ENCODE measurements around the gene TPPP2. TPM values are rescaled to one million over a fixed set of nuclear protein-coding genes. Genes with fewer than 3 reads are reported as not detected.

TPPP2 gene
- total RNA-seq, 1 donor from 2014 or later = not detected

- intact Hi-C loops (cut with DNase I) = no loop called here
These were observed 12.3 kb upstream of the TPPP2 start for GRCh38 chr14:21017528-21018245.

GRCh38 chr14:21018286-21018685 lies 11.7 kb upstream of the TPPP2 start:
- Histone ChIP-seq H3K36me3 (peaks cover 36 to 48% of the 10 kb centered on the region in 2 donors), H3K4me3 (no peak overlapping the region), H3K27me3 (no peaks in the 10 kb centered on the region), H3K4me1 (no peaks in the 10 kb centered on the region), H3K27ac (no peak overlapping the region), H3K9me3 (no peaks in the 10 kb centered on the region)
- no peak for TF ChIP-seq CTCF (IDR thresholded peaks at IDR 0.05)
- intact Hi-C loops (cut with DNase I) = no loop called here
- no peak for DNase-seq (ENCODE audit: low spot score in 2 of 2)

More at GRCh38 chr14:21017528-21018245, 12.3 kb upstream of the TPPP2 start:
- no peak for DNase-seq (ENCODE audit: low spot score in 2 of 2)
- TF ChIP-seq CTCF (IDR thresholded peaks at IDR 0.05) = no peak
- Histone ChIP-seq H3K4me3 (no peak overlapping the region), H3K27ac (no peak overlapping the region), H3K27me3 (no peaks in the 10 kb centered on the region), H3K9me3 (no peaks in the 10 kb centered on the region), H3K4me1 (no peaks in the 10 kb centered on the region), H3K36me3 (peaks cover 36 to 48% of the 10 kb centered on the region in 2 donors)

DNA sequence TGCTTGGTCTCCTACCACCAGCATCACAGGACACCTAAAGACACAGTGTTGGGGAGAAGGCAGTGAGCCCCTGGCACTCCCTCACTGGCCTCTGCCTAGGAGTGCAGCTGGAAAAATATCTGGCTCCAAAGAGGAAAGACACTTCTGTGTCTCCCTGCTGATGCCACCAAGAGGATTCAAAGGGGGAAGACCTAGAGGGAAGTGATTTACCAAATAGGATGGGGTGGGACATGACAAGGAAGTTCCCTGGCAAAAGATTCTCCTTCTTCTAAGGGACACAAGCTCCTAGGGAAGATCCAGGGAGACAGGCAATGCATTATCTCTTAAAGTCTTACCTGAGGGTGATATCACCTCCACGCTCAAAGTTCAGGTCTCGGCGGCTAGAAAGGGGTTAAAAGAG lies 11.2 kb upstream of the TPPP2 start:
- no peak for DNase-seq (ENCODE audit: low spot score in 2 of 2)
- no peaks in the 10 kb centered on the region for H3K9me3 ChIP-seq
- intact Hi-C loops (cut with DNase I) = no loop called here
- H3K4me1 ChIP-seq = peaks cover 0 to 4% of the 10 kb centered on the region in 2 donors
- TF ChIP-seq CTCF (IDR thresholded peaks at IDR 0.05) = no peak
- no peaks in the 10 kb centered on the region for H3K27me3 ChIP-seq
- no peak overlapping the region for H3K4me3 ChIP-seq
- H3K27ac ChIP-seq = no peak overlapping the region
- peaks cover 36 to 48% of the 10 kb centered on the region in 2 donors for H3K36me3 ChIP-seq

GRCh38 chr14:21019366-21019765 lies 10.7 kb upstream of the TPPP2 start:
- intact Hi-C loops (cut with DNase I) = no loop called here
- TF ChIP-seq CTCF (IDR thresholded peaks at IDR 0.05) = no peak
- Histone ChIP-seq H3K27ac (no peak overlapping the region), H3K4me3 (no peak overlapping the region), H3K4me1 (peaks cover 5 to 6% of the 10 kb centered on the region in 2 donors), H3K27me3 (no peaks in the 10 kb centered on the region), H3K36me3 (peaks cover 36 to 48% of the 10 kb centered on the region in 2 donors), H3K9me3 (no peaks in the 10 kb centered on the region)
- DNase-seq (ENCODE audit: low spot score in 2 of 2) = no peak

GRCh38 chr14:21020977-21021545 lies 9.0 kb upstream of the TPPP2 start:
- no peak overlapping the region for H3K27ac ChIP-seq
- intact Hi-C loops (cut with DNase I) = no loop called here
- H3K4me3 ChIP-seq = no peak overlapping the region
- no peaks in the 10 kb centered on the region for H3K27me3 ChIP-seq
- peaks cover 6 to 9% of the 10 kb centered on the region in 2 donors for H3K4me1 ChIP-seq
- no peak for DNase-seq (ENCODE audit: low spot score in 2 of 2)
- no peak for TF ChIP-seq CTCF (IDR thresholded peaks at IDR 0.05)
- no peaks in the 10 kb centered on the region for H3K9me3 ChIP-seq
- peaks cover 36 to 48% of the 10 kb centered on the region in 2 donors for H3K36me3 ChIP-seq

All from ascending aorta (tissue), 2 donors.